NCI-H1105 treated with DMSO at 0.1 percent for 48 hours (cell line): ENCODE data around the gene LCMT1.
A peak's percentile ranks its signal among the peaks of the same experiment; 100 is the strongest.
"Not testable (repeated sequence)": the region's sequence is repeated elsewhere in the genome, so short reads cannot be mapped to it uniquely, and the experiment has no call there.

Experiments used
- DNase-seq: peaks from one replicate; lab custom pipeline; 2025; lab: John Stamatoyannopoulos, UW

Gene LCMT1

DNA sequence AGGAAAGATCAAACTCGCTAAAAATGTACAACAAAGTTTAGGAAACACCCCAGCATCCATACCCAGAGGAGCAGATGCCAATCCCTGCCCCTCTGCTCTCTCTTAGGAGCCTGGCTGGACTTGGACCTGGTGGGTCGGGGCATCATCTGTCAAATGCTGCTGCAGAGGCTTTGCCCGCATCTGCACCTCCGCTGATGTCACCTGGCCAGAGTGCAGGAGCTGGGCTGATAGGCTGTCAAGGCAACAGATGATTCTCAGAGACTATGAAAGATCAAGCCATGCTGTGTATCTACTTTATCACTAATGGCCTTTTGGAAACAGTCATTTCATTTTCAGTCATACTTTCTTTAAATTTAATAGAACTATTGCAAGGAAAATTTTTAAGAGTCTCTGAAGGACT, 15.9 kb upstream of the LCMT1 start:
- DNase-seq, result no peak

DNA sequence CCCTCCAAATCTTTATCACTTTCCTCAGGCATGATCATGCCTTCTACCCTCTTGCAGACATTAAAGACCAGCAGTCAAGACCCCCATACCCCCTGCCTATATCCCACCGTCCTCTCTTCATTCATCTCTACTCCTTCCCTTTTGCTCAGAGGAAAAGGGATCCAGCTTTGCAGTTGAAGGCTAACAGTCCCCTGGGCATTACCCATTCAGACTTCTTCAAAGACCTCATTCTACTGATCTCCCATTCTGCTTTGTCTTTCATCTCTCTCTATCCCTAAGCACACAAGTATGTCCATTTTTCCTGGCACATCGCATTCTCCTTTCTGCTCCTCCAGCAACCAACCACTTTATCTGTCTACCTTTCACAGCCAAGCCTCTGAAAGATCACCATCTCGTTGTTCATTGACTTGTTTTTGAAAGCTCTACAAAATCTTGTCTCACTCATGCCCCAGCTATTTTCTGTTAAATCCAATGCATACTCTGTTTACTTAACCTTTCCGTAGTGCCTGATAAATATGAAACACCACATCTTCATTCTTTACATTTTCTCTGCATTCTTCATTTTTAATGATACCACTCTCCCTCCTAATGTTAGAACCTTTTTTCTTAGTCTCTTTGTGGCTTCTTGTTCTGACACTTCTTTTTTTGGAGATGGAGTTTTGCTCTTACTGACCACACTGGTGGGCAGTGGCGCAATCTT, 14.1 kb upstream of the LCMT1 start:
- DNase-seq, result no peak

GRCh38 chr16:25100511-25100910, 11.0 kb upstream of the LCMT1 start:
- no peak for DNase-seq

DNA sequence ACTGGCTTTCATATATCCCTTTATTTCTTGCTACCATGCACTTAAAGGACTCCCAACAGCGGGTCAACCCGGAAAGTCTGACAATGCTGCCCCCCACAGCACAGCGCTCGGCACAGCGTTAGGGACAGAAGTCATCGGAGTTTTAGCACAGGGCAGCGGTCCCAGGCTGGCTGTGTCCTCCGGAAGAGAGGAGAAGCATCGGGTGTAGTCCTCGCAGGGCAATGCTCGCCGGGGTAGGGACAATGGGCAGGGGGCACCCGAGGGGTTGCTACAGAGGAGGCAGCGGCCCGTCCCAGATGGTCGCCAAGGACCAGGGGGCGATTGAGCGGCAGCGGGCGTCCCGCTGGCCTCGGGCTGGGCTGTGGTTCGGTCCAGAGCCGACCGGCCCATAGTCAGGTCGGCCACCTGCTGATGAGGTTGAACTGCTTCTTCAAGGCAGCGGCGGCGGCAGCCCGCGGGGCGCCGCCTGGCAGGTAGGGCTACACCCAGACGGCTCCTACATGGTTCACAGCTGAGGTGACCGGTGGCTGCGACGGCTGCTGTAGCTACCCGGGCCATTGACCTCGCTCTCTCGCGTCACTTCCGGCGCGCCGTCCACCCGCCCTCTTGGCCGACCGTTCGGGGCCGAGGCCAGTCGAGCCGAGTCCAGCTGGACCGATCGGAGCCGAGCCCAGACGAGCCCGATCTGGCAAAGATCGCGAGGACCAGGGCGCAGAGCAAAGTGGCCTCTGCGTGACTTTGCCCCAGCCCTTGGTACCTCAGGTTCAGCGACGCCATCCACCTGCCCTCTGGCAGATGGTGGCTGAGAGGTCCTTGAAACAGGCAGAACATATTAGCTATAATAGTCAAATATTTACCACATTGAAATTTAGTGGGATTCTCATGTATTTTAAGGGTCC, 4.7 kb upstream of the LCMT1 start:
- DNase-seq, result peak; percentile 75

GRCh38 chr16:25107466-25107792, 4.1 kb upstream of the LCMT1 start:
- DNase-seq, result no peak

- DNase-seq, result no peak
Measured at GRCh38 chr16:25108054-25108453, 3.5 kb upstream of the LCMT1 start.

DNA sequence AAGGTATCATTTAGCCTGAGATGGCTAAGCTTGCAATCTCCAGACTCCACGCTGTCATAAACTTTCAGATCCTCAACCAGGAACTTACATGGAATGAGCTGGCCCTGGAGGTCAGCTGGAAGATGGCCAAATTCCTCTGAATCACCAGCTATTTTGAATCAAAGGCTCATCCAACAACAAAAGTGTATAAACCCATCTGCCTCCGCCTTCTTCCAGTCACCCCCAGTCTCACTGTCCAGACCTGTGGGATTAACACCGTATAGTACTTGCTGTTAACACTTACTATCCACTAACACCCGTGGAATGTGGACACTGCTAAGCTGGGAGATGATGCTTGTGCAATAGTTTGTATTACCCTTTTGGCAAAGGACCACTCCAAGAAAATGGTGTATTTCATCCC, 1.9 kb upstream of the LCMT1 start:
- DNase-seq, result no peak

- DNase-seq, result peak; percentile 23
Measured at GRCh38 chr16:25110387-25110947, 1.1 kb upstream of the LCMT1 start.

- no peak for DNase-seq
Measured at GRCh38 chr16:25114121-25114520, 2.6 kb downstream of the LCMT1 start.

DNA sequence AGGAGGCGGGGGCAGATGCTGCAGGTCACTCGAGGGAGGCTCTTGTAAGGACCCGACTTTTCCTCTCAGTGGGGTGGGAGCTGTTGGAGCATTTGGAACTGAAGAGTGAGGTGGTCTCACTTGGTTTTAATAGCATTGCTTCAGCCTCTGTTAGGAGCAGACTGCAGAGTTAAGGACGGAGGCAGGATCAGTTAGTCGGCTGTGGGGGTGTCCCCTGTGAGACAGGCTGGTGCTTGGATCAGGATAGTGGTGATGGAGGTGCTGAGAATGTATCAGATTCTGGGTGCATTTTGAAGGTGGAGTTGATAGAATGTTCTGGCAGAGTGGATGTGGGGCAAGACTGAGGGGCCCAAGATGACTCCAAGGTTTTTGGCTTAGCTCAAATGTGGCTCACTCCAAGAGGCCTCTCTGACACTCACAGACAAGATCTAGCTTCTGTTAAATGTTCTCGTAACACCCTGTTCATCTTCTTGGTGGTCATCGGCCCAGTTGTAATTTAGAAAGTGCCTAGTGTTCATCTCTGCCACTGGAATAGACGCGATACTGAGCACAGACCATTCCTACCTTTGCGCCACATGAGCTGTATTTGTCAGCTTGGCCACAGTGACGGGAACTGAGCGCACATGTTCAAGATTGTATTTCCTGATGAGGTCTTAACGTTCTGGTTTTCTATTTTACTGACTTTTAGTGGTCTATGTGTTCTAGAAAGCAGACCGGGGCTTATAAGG, 7.5 kb downstream of the LCMT1 start:
- DNase-seq, result no peak

GRCh38 chr16:25121824-25122600, 10.5 kb downstream of the LCMT1 start:
- no peak for DNase-seq

DNA sequence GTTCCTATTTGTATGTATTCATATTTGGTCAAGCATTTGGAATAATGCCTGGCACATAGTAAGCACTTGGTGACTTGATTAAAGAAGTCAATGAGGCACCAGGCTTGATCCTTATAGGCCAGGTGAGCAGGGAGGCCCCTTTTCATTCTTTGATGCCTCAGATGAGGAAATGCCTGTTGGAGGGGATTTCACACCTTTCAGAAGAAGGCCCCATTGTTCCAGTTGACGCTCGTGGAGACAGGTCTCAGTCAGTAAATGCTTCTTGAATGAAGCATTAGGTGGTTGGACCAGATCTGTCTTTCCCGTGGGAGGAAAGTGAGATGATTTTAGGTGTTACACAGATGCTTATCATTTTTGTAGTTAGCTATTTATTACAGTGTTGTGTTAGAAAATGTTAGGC, 13.0 kb downstream of the LCMT1 start:
- no peak for DNase-seq

GRCh38 chr16:25126086-25126666, 14.6 kb downstream of the LCMT1 start:
- DNase-seq, result not testable (repeated sequence)

GRCh38 chr16:25126820-25127232, 15.3 kb downstream of the LCMT1 start:
- no peak for DNase-seq

GRCh38 chr16:25132751-25133150, 21.2 kb downstream of the LCMT1 start:
- not testable (repeated sequence) for DNase-seq

- no peak for DNase-seq
Measured at GRCh38 chr16:25134166-25134700, 22.7 kb downstream of the LCMT1 start.

- DNase-seq, result no peak
Measured at GRCh38 chr16:25135254-25135878, 23.8 kb downstream of the LCMT1 start.

GRCh38 chr16:25138130-25138529, 26.6 kb downstream of the LCMT1 start:
- no peak for DNase-seq

- DNase-seq, result no peak
Measured at GRCh38 chr16:25140459-25140858, 28.9 kb downstream of the LCMT1 start.

- DNase-seq, result no peak
Measured at GRCh38 chr16:25141648-25142047, 30.1 kb downstream of the LCMT1 start.

GRCh38 chr16:25143928-25144327, 32.4 kb downstream of the LCMT1 start:
- no peak for DNase-seq
